WERI-Rb-1 (cell line): ENCODE data around the gene NKTR.

Experiments used
- DNase-seq: peaks from one replicate; pipeline ENCODE4 v3.0.0-alpha.2; 2020
- H3K27ac ChIP-seq: fragments of 250-450 bp; sonication (Bioruptor Pico); 2 replicates; pipeline ENCODE4 v1.5.1; 2020; ENCODE audit warnings: mild to moderate bottlenecking, moderate library complexity
- H3K27me3 ChIP-seq: fragments of 250-450 bp; sonication (Bioruptor Pico); 2 replicates; pipeline ENCODE4 v1.5.1; 2021; ENCODE audit warnings: mild to moderate bottlenecking, low read depth, moderate library complexity; ENCODE audit not compliant: insufficient read depth, severe bottlenecking
- H3K36me3 ChIP-seq: fragments of 250-450 bp; sonication (Bioruptor Pico); 2 replicates; pipeline ENCODE4 v1.5.1; 2020; ENCODE audit warnings: mild to moderate bottlenecking, moderate library complexity
- H3K4me3 ChIP-seq: 2 replicates; pipeline ENCODE4 v1.5.1; 2011; ENCODE audit warnings: low read depth, mild to moderate bottlenecking, control low read depth, low read length
- H3K9me3 ChIP-seq: fragments of 250-450 bp; sonication (Bioruptor Pico); 2 replicates; pipeline ENCODE4 v1.5.1; 2021; ENCODE audit warnings: mild to moderate bottlenecking, moderate library complexity; ENCODE audit not compliant: severe bottlenecking
- TF ChIP-seq, protein P1 (sequence below): IDR thresholded peaks from 2 replicates; pipeline ENCODE4 v1.5.1; 2011; ENCODE audit warnings: low read depth, mild to moderate bottlenecking, control low read depth, inconsistent platforms, low read length

The NKTR gene

GRCh38 chr3:42647821-42648459, 47.5 kb downstream of the NKTR start:
- H3K4me3 ChIP-seq: no peak overlapping the region
- TF ChIP-seq, protein P1, sequence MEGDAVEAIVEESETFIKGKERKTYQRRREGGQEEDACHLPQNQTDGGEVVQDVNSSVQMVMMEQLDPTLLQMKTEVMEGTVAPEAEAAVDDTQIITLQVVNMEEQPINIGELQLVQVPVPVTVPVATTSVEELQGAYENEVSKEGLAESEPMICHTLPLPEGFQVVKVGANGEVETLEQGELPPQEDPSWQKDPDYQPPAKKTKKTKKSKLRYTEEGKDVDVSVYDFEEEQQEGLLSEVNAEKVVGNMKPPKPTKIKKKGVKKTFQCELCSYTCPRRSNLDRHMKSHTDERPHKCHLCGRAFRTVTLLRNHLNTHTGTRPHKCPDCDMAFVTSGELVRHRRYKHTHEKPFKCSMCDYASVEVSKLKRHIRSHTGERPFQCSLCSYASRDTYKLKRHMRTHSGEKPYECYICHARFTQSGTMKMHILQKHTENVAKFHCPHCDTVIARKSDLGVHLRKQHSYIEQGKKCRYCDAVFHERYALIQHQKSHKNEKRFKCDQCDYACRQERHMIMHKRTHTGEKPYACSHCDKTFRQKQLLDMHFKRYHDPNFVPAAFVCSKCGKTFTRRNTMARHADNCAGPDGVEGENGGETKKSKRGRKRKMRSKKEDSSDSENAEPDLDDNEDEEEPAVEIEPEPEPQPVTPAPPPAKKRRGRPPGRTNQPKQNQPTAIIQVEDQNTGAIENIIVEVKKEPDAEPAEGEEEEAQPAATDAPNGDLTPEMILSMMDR: no peak
- no peaks in the 10 kb centered on the region for H3K27me3 ChIP-seq
- H3K36me3 ChIP-seq: peaks cover 46% of the 10 kb centered on the region
- DNase-seq: no peak
- no peak overlapping the region for H3K27ac ChIP-seq
- no peaks in the 10 kb centered on the region for H3K9me3 ChIP-seq

DNA sequence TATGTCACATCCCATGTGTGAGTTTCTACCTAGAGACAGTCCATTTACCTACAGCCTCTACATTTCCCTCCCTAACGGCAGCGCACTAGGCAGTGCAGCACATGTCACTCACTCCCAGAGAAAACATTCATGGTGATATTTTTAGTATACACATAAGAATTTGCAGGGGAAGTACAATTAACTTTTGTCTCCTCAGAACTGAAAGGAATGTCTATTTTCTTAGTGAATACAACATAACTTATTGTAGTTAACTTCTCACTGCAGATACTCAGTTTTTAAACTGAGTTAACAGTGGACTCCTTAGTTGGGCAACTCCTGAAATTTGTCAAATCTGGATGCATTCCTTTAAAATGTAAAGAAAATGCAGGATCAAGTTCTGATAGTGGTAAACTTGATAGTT, 48.5 kb downstream of the NKTR start:
- TF ChIP-seq, protein P1: no peak
- no peak for DNase-seq
- no peak overlapping the region for H3K27ac ChIP-seq
- no peaks in the 10 kb centered on the region for H3K9me3 ChIP-seq
- no peaks in the 10 kb centered on the region for H3K27me3 ChIP-seq
- H3K4me3 ChIP-seq: no peak overlapping the region
- peaks cover 36% of the 10 kb centered on the region for H3K36me3 ChIP-seq

DNA sequence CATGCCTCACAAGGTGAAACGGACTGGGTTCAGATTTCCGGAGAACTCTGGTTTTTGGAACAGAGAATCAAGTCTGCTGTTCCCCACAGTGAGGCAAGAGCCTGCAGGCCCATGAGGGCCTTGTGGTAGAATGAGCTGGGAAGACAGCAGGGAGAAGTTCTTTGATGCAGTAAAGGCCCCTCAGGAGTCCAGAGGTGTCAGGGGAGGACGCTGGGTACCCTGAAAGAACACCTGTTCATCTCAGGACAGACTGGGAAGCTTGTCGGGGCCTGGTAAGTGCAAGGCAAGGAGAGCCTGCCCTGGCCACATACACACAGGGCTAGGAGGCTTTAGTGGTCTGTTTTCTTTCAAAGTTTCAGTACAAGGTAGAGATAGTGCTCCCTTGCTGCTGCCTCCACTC, 49.3 kb downstream of the NKTR start:
- Histone ChIP-seq H3K9me3 (no peaks in the 10 kb centered on the region), H3K27me3 (no peaks in the 10 kb centered on the region), H3K27ac (no peak overlapping the region), H3K36me3 (peaks cover 28% of the 10 kb centered on the region), H3K4me3 (no peak overlapping the region)
- TF ChIP-seq, protein P1: no peak
- DNase-seq: no peak

DNA sequence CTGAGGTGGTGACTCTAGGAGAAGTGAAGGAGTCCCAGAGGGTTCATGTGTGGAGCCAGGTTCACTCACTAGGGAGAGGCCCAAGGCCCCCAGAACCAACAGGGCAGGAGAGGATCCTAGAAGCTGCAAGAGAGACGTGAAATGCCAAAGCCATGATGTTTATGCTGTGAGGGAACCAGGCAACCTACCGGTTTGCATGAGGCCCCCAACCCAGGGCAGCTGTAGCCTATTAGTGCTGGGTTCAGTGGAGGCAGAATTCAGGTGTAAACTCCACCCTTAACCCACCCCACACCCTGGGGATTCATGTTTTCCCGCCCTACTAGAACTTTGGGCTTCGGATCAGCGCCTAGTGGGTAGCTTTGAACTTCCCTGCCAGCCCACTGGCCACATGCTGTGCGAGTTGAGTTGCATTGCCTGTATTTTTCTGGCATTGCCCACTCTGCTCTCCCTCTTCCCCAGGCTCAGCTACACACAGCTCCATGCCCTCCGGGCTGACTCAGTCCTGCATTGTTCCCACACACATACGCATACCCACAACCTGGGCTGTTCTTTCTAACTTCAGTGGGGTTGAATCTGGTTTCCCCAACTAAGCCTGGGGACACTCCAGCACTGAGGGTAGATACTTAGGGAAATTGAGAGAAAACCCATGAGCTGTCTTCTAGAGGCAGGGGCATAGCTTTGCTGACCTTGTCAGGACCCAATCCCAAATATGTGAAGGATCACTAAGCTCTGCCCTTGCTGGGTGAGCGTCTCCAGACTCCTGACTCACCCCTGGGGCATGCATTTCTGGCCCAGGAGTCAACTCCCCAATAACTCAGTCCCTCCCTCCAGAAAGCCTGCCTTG, 51.0 kb downstream of the NKTR start:
- H3K4me3 ChIP-seq: no peak overlapping the region
- TF ChIP-seq, protein P1: no peak
- peaks cover 13% of the 10 kb centered on the region for H3K36me3 ChIP-seq
- no peaks in the 10 kb centered on the region for H3K27me3 ChIP-seq
- no peak overlapping the region for H3K27ac ChIP-seq
- H3K9me3 ChIP-seq: no peaks in the 10 kb centered on the region
- DNase-seq: no peak

DNA sequence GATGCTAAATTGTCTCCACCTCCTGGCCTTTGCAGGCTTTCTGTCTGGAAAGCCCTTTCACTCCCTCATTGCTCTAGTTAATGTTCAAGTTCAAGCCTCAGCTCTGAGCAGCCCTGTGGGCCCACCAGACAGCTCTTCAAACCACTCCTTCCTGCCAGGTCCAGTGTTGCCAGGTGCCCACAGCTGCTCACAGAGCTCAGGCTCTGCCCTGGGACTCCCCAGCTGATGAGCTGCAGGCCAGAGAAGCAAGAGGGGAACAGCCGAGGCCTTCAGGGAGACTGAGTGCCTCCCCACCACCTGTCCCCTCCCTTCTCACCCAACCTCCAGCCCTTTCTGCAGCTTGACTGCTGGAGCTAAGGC, 51.7 kb downstream of the NKTR start:
- H3K4me3 ChIP-seq: no peak overlapping the region
- no peak overlapping the region; the same call in 1 of the 2 replicates for H3K27ac ChIP-seq
- TF ChIP-seq, protein P1: no peak
- peaks cover 13% of the 10 kb centered on the region; the same call in 1 of the 2 replicates for H3K36me3 ChIP-seq
- no peaks in the 10 kb centered on the region for H3K27me3 ChIP-seq
- no peak for DNase-seq
- H3K9me3 ChIP-seq: no peaks in the 10 kb centered on the region
